Measurements from ENCODE around the gene SENP6.
"Not testable (repeated sequence)": the region's sequence is repeated elsewhere in the genome, so short reads cannot be mapped to it uniquely, and the experiment has no call there.

SENP6 gene

GRCh38 chr6:75588948-75589347 lies 12.7 kb upstream of the SENP6 start (continued):
- TF ChIP-seq, protein P1, sequence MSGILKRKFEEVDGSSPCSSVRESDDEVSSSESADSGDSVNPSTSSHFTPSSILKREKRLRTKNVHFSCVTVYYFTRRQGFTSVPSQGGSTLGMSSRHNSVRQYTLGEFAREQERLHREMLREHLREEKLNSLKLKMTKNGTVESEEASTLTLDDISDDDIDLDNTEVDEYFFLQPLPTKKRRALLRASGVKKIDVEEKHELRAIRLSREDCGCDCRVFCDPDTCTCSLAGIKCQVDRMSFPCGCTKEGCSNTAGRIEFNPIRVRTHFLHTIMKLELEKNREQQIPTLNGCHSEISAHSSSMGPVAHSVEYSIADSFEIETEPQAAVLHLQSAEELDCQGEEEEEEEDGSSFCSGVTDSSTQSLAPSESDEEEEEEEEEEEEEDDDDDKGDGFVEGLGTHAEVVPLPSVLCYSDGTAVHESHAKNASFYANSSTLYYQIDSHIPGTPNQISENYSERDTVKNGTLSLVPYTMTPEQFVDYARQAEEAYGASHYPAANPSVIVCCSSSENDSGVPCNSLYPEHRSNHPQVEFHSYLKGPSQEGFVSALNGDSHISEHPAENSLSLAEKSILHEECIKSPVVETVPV (CRISPR knock-in tag; IDR thresholded peaks at IDR 0.05): no peak
- TF ChIP-seq SNAI2 (CRISPR knock-in tag; IDR thresholded peaks at IDR 0.05): no peak

- no peak for TF ChIP-seq CSDC2 (CRISPR knock-in tag; IDR thresholded peaks at IDR 0.05)
- no peak for TF ChIP-seq ISL1 (CRISPR knock-in tag; IDR thresholded peaks at IDR 0.05)
- no peak for TF ChIP-seq ZFP3 (CRISPR knock-in tag; IDR thresholded peaks at IDR 0.05)
- no peak for TF ChIP-seq PPARA (CRISPR knock-in tag; IDR thresholded peaks at IDR 0.05; ENCODE audit: borderline replicate concordance)
- no peak for TF ChIP-seq ESRRG (CRISPR knock-in tag; IDR thresholded peaks at IDR 0.05)
- no peak for TF ChIP-seq ARNTL (CRISPR knock-in tag; IDR thresholded peaks at IDR 0.05; ENCODE audit: borderline replicate concordance, low read depth)
- no peak for TF ChIP-seq PATZ1 (CRISPR knock-in tag; IDR thresholded peaks at IDR 0.05; ENCODE audit: borderline replicate concordance)
- no peak for TF ChIP-seq RARB (CRISPR knock-in tag; IDR thresholded peaks at IDR 0.05)
- no peak for TF ChIP-seq ZC3H10 (CRISPR knock-in tag; IDR thresholded peaks at IDR 0.05)
- no peak for TF ChIP-seq ZFP30 (CRISPR knock-in tag; IDR thresholded peaks at IDR 0.05)
- TF ChIP-seq CREB5 (CRISPR knock-in tag; IDR thresholded peaks at IDR 0.05; ENCODE audit: low read depth): no peak
- TF ChIP-seq TOX (CRISPR knock-in tag; IDR thresholded peaks at IDR 0.05; ENCODE audit: borderline replicate concordance): no peak
- TF ChIP-seq, protein P2, sequence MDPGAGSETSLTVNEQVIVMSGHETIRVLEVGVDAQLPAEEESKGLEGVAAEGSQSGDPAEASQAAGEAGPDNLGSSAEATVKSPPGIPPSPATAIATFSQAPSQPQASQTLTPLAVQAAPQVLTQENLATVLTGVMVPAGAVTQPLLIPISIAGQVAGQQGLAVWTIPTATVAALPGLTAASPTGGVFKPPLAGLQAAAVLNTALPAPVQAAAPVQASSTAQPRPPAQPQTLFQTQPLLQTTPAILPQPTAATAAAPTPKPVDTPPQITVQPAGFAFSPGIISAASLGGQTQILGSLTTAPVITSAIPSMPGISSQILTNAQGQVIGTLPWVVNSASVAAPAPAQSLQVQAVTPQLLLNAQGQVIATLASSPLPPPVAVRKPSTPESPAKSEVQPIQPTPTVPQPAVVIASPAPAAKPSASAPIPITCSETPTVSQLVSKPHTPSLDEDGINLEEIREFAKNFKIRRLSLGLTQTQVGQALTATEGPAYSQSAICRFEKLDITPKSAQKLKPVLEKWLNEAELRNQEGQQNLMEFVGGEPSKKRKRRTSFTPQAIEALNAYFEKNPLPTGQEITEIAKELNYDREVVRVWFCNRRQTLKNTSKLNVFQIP (CRISPR knock-in tag; IDR thresholded peaks at IDR 0.05; ENCODE audit: borderline replicate concordance, low read depth): no peak
- no peak for TF ChIP-seq ZNF70 (CRISPR knock-in tag; IDR thresholded peaks at IDR 0.05)
- no peak for TF ChIP-seq OSR1 (CRISPR knock-in tag; IDR thresholded peaks at IDR 0.05)
- no peak for TF ChIP-seq SNAI2 (CRISPR knock-in tag; IDR thresholded peaks at IDR 0.05)
- TF ChIP-seq, protein P1 (CRISPR knock-in tag; IDR thresholded peaks at IDR 0.05): no peak
- TF ChIP-seq BACH2 (CRISPR knock-in tag; IDR thresholded peaks at IDR 0.05; ENCODE audit: borderline replicate concordance): no peak
- TF ChIP-seq ZNF565 (CRISPR knock-in tag; conservative IDR thresholded peaks at IDR 0.05; ENCODE audit: low read depth): no peak
- TF ChIP-seq ZNF8 (CRISPR knock-in tag; IDR thresholded peaks at IDR 0.05): no peak
- no peak for ATAC-seq
These were observed 11.3 kb upstream of the SENP6 start for GRCh38 chr6:75590370-75590769.

- ATAC-seq: not testable (repeated sequence)
These were observed 5.3 kb upstream of the SENP6 start for GRCh38 chr6:75596380-75596779.

DNA sequence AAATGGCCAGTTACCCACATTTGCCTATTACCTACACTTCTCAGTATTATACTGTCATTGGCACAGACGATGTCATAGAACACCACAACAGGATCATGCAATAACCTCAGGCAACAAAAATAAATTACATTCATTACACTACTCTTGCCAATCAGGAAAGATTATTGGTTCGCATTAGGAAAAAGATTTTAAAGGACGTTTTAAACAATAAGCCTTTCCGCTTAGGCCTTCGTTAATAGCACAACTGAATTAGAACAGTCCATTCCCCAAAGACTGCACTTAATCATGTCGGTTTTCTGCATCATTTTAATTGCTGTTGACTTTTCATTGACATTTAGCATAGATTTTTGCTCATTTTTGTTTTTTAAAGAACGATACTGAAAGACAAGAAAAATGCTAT lies 912 bp upstream of the SENP6 start:
- ATAC-seq: no peak
- TF ChIP-seq, protein P1 (CRISPR knock-in tag; IDR thresholded peaks at IDR 0.05): no peak
- no peak for TF ChIP-seq GLIS3 (CRISPR knock-in tag; IDR thresholded peaks at IDR 0.05)
- TF ChIP-seq, protein P2 (CRISPR knock-in tag; IDR thresholded peaks at IDR 0.05; ENCODE audit: borderline replicate concordance, low read depth): no peak
